HepG2 (cell line): ENCODE results near the gene MGMT. TPM values are rescaled to one million over a fixed set of nuclear protein-coding genes. Genes with fewer than 3 reads are reported as not detected.

Experiments used
- ATAC-seq: fragments of 200-7000 bp; cut with Tn5 transposase; 3 replicates; pipeline ENCODE4 v1.9.1; 2020; ENCODE audit warnings: mild to moderate bottlenecking, moderate library complexity
- BruUV-seq: library from RNA; stranded (reverse); fragments of 400-500 nt; replicated peaks from 2 replicates; lab custom pipeline; 2021; lab: Mats Ljungman, UMichigan
- CTCF ChIA-PET: fragments of 300-600 bp; formaldehyde crosslinking; extraction: SDS; loops from one replicate; lab custom pipeline; 2021; ENCODE audit warnings: low total read pairs, inconsistent platforms, low intra/inter-chr PET ratio; lab: Yijun Ruan, JAX
- POLR2A ChIA-PET: fragments of 350-600 bp; sonication (Branson Sonifier 250); formaldehyde crosslinking; loops from one replicate; lab custom pipeline; 2020; ENCODE audit warnings: antibody characterized with exemption, inconsistent platforms; lab: Yijun Ruan, JAX
- DNase-seq: peaks from one replicate; pipeline ENCODE4 v3.0.0-alpha.2; 2015; ENCODE audit warnings: low spot score
- FAIRE-seq: peaks from 3 replicates; lab custom pipeline; 2011; peaks lifted over from hg19 to GRCh38; lab: Jason Lieb, UNC
- H2AFZ ChIP-seq: one replicate; pipeline ENCODE4 v1.6.1; 2011; ENCODE audit warnings: low read length, inconsistent platforms
- H3K27ac ChIP-seq: fragments of 300-600 bp; 3 replicates; pipeline ENCODE4 v1.8.0; 2011; ENCODE audit warnings: mixed run types, mild to moderate bottlenecking, mixed read lengths, low read length, inconsistent platforms; ENCODE audit not compliant: insufficient read depth; ENCODE audit errors: extremely low read length
- H3K27me3 ChIP-seq, 2 experiments: fragments of 200-600 bp in 1 of 2; 2 replicates in 1 of 2; 3 replicates in 1 of 2; pipeline versions ENCODE4 v1.6.0 to v1.8.0; 2011; ENCODE audit warnings: low read length in 2 of 2, mild to moderate bottlenecking in 2 of 2, moderate library complexity in 2 of 2, inconsistent platforms in 1 of 2; ENCODE audit not compliant: insufficient read depth in 2 of 2, control insufficient read depth in 1 of 2
- H3K36me3 ChIP-seq, 2 experiments: fragments of 200-600 bp in 1 of 2; replicated peaks in 1 of 2; 2 replicates in 1 of 2; 3 replicates in 1 of 2; pipeline versions ENCODE4 v1.5.1 to v1.8.0; 2011; ENCODE audit warnings: low read length in 2 of 2, inconsistent platforms in 1 of 2; ENCODE audit not compliant: insufficient read depth in 2 of 2, control insufficient read depth in 1 of 2
- H3K4me1 ChIP-seq: 2 replicates; pipeline ENCODE4 v1.5.1; 2012; ENCODE audit warnings: low read length, inconsistent platforms; ENCODE audit not compliant: insufficient read depth
- H3K4me2 ChIP-seq: 2 replicates; pipeline ENCODE4 v1.6.0; 2011; ENCODE audit warnings: low read depth, low read length, inconsistent platforms
- H3K4me3 ChIP-seq, 3 experiments: fragments of 200-600 bp in 1 of 3; sonication (generic), shearing (Covaris generic) in 1 of 3; replicated peaks in 1 of 3; 2 replicates each; pipeline ENCODE4 v1.5.1; 2011 to 2016; ENCODE audit warnings: low read length in 3 of 3, inconsistent platforms in 2 of 3, low read depth in 2 of 3, mild to moderate bottlenecking in 2 of 3, control low read depth in 1 of 3, mixed read lengths in 1 of 3; ENCODE audit not compliant: insufficient read depth in 1 of 3
- H3K79me2 ChIP-seq: one replicate; pipeline ENCODE4 v1.6.1; 2011; ENCODE audit warnings: low read length, inconsistent platforms; ENCODE audit not compliant: insufficient read depth
- H3K9ac ChIP-seq: 2 replicates; pipeline ENCODE4 v1.6.0; 2011; ENCODE audit warnings: mild to moderate bottlenecking, low read depth, low read length, inconsistent platforms; ENCODE audit not compliant: insufficient read depth
- H3K9me3 ChIP-seq: 2 replicates; pipeline ENCODE4 v1.5.1; 2012; ENCODE audit warnings: mild to moderate bottlenecking, low read length
- H4K20me1 ChIP-seq: 2 replicates; pipeline ENCODE4 v1.6.0; 2011; ENCODE audit warnings: inconsistent platforms, mild to moderate bottlenecking, low read length, moderate library complexity; ENCODE audit not compliant: insufficient read depth
- ARNTL ChIP-seq: sonication (generic); formaldehyde crosslinking; IDR thresholded peaks from 2 replicates; pipeline ENCODE4 v1.4.0; 2020; ENCODE audit warnings: mild to moderate bottlenecking, missing genetic modification reagents
- NCOA5 ChIP-seq: sonication (generic); formaldehyde crosslinking; IDR thresholded peaks from 2 replicates; pipeline ENCODE4 v1.4.0; 2020; ENCODE audit warnings: missing genetic modification reagents
- NR2F1 ChIP-seq, 2 experiments: fragments of 450-650 bp in 1 of 2; formaldehyde crosslinking in 1 of 2; IDR thresholded peaks; 2 replicates each; pipeline versions ENCODE4 v1.5.0 to v1.6.1; 2016 to 2020; ENCODE audit warnings: mild to moderate bottlenecking in 1 of 2, missing compliant biosample characterization in 1 of 2, missing genetic modification reagents in 1 of 2, moderate library complexity in 1 of 2
- ZNF75D ChIP-seq: sonication (generic); formaldehyde crosslinking; IDR thresholded peaks from 2 replicates; pipeline ENCODE4 v1.8.1; 2023; ENCODE audit warnings: missing genetic modification reagents, mild to moderate bottlenecking, borderline replicate concordance
- WGBS: methylation state at CpG from one replicate; pipeline ENCODE4 v1.1.6; 2017; ENCODE audit warnings: low lambda C conversion rate; 5-methylcytosine and 5-hydroxymethylcytosine counted together
- in situ Hi-C: cut with HindIII; loops from 2 replicates; pipeline ENCODE4 v1.10.0; 2017; ENCODE audit warnings: low pct_unique_long_range_greater_than_20kb; ENCODE audit not compliant: extremely low pct_ligation_motif_present
- intact Hi-C: fragments of 100-400 bp; cut with micrococcal nuclease; formaldehyde crosslinking; loops from one replicate; pipeline ENCODE4 v1.10.0; 2022; ENCODE audit not compliant: unreplicated experiment
- polyA plus RNA-seq, 8 experiments: library from polyadenylated mRNA; depleted of rRNA in 3 of 8; stranded (reverse) in 7 of 8; unstranded in 1 of 8; fragments of >200 nt; fragmentation: Illumina TruSeq in 4 of 8; extraction: Trizol in 4 of 8; gene quantifications; 2 replicates each; pipeline versions ENCODE4 v1.2.1 to v1.2.3, GENCODE V29; 2011 to 2016; ENCODE audit warnings: low read depth in 4 of 8, missing spikeins in 1 of 8, mixed read lengths in 1 of 8; ENCODE audit not compliant: insufficient read depth in 1 of 8
- total RNA-seq, 5 experiments: library from RNA; depleted of rRNA; stranded (reverse); fragments of >200 nt; fragmentation: Illumina TruSeq; extraction: Trizol; gene quantifications; 2 replicates each; pipeline ENCODE4 v1.2.3, GENCODE V29; 2016; ENCODE audit warnings: low read depth in 1 of 5
- TF ChIP-seq, protein P1 (sequence below): fragments of 450-650 bp; IDR thresholded peaks from 2 replicates; pipeline ENCODE4 v1.6.1; 2017; ENCODE audit warnings: mild to moderate bottlenecking
- TF ChIP-seq, protein P2 (sequence below): sonication (generic); formaldehyde crosslinking; IDR thresholded peaks from 2 replicates; pipeline ENCODE4 v1.8.1; 2023; ENCODE audit warnings: missing genetic modification reagents, inconsistent platforms, borderline replicate concordance

Gene MGMT
- total and polyA plus RNA-seq, 2 of the 13 experiments (the other 11 are each of a cell fraction or from before 2014, with no cell fraction given): 12.0 to 19.5 TPM

DNA sequence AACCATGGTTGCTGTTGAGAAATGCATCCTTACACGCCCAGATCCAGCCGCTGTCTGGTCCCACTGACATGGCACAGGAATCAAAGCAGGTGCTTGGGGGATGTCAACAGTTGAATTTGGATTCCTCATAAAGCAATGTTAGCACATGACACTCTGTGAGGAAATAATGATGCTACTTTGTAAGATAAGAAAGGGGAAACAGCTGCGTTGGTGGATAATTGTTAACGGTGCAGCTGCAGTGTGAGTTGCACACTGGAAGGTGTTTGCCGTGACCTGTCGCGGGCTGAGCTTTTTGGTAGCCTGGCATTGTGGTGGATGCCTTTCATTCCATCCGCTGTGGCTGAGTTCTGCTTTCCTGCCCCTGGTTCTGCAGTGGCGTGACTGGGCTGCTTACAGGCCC, 113.9 kb downstream of the MGMT start (continued):
- TF ChIP-seq, protein P1, sequence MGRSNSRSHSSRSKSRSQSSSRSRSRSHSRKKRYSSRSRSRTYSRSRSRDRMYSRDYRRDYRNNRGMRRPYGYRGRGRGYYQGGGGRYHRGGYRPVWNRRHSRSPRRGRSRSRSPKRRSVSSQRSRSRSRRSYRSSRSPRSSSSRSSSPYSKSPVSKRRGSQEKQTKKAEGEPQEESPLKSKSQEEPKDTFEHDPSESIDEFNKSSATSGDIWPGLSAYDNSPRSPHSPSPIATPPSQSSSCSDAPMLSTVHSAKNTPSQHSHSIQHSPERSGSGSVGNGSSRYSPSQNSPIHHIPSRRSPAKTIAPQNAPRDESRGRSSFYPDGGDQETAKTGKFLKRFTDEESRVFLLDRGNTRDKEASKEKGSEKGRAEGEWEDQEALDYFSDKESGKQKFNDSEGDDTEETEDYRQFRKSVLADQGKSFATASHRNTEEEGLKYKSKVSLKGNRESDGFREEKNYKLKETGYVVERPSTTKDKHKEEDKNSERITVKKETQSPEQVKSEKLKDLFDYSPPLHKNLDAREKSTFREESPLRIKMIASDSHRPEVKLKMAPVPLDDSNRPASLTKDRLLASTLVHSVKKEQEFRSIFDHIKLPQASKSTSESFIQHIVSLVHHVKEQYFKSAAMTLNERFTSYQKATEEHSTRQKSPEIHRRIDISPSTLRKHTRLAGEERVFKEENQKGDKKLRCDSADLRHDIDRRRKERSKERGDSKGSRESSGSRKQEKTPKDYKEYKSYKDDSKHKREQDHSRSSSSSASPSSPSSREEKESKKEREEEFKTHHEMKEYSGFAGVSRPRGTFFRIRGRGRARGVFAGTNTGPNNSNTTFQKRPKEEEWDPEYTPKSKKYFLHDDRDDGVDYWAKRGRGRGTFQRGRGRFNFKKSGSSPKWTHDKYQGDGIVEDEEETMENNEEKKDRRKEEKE: no peak
- TF ChIP-seq, protein P2, sequence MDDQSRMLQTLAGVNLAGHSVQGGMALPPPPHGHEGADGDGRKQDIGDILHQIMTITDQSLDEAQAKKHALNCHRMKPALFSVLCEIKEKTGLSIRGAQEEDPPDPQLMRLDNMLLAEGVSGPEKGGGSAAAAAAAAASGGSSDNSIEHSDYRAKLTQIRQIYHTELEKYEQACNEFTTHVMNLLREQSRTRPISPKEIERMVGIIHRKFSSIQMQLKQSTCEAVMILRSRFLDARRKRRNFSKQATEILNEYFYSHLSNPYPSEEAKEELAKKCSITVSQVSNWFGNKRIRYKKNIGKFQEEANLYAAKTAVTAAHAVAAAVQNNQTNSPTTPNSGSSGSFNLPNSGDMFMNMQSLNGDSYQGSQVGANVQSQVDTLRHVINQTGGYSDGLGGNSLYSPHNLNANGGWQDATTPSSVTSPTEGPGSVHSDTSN (CRISPR knock-in tag): no peak
- TF ChIP-seq ZNF75D (CRISPR knock-in tag): no peak

DNA sequence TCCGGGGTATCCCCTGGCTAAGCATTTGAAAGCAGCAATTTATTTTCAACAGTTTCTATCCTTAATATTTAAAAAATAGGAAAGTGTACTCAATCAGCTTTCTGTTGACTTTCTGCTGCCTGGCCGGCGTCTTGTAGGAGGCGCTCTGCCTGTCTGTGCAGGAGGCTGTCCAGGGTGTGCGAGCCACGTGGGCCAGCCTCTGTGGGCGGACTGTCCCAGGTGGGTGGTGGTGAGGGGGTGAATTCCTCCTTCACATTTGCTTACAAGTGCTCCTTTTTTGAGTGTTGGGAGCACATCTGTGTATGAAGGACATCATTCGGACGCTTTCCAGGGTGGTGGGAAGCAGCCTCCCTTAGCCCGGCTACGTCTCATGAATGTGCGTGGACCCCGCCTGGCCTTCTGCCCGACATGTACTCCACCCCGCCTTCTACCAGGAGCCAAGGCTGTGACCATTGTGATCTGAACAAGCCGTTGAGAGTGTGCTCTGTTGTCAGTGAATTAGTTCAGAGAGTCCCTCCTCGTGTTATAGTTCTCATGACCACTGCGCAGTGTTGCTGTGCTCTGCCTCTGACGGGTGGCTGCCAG, 114.9 kb downstream of the MGMT start:
- Histone ChIP-seq H3K4me3 (no peak overlapping the region), H3K4me1 (no peaks in the 10 kb centered on the region), H3K27me3 (no peaks in the 10 kb centered on the region; a peak in 1 of 5 replicates), H3K79me2 (no peaks in the 10 kb centered on the region), H4K20me1 (no peaks in the 10 kb centered on the region), H3K4me2 (no peak overlapping the region), H3K9ac (no peak overlapping the region), H2AFZ (no peak overlapping the region), H3K9me3 (peaks cover 32% of the 10 kb centered on the region), H3K36me3 (no peaks in the 10 kb centered on the region), H3K27ac (no peak overlapping the region)
- WGBS: 87% methylated on average over 19 of the region's 19 CpGs
- intact Hi-C loops (no loop called here), in situ Hi-C loops (no loop called here)
- CTCF ChIA-PET: no interaction called here
- FAIRE-seq: no peak
- no TSS peak for BruUV-seq
- DNase-seq: no peak
- TF ChIP-seq ARNTL (CRISPR knock-in tag) (no peak), NR2F1 (CRISPR knock-in tag; IDR thresholded peaks at IDR 0.05) (no peak), NCOA5 (CRISPR knock-in tag) (no peak)
- POLR2A ChIA-PET: no interaction called here
- no peak for ATAC-seq
